Ecto neural progenitor cell (in vitro differentiated cells): ENCODE results near the gene FRY.
A peak's percentile ranks its signal among the peaks of the same experiment; 100 is the strongest.
"Not testable (repeated sequence)": the region's sequence is repeated elsewhere in the genome, so short reads cannot be mapped to it uniquely, and the experiment has no call there.

Experiments used
- DNase-seq: peaks from one replicate; pipeline ENCODE4 v3.0.0-alpha.2; 2018; ENCODE audit warnings: low spot score

The FRY gene

DNA sequence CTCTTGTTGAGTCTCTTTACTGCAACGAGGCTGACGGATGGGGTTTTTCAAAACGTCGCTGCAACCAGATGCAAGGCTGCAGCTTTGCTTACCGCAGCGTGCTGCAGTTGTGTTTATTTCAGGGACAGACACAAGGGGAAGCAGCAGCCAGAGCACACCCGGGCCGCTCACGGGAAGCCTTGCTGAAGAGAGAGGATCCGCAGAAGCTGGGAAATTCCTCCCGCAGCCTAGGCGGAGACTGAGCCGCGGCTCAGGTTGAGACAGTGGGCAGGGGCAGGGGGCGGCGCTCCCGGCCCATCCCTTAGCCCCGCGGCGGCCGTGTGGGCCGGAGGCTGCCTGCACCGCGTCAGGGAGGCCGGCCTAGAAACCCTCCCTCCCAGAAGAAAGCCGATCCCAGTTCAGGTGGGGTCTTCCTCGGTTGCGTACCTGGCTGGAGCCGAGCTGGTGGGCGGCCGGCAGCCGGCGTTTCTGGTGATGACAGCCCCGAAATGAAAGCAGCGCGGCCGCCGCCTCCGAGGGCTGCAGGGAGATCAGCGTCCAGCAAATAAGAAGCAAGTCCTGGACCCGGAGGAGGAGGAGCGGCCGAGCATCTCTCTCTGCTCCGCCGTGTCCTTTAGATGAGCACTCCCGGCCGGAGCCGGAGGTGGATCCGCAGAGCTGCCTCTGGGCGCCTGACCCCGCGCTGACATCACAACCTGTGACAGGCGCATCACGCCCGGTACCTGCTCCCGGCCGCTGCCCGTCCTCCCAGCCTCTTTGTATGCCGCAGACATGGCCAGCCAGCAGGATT, at the start of gene FRY:
FRY (plus strand) TSS at position 750 of the 790 bp plus-strand sequence; CDS start at position 772, 22 bp downstream.
- DNase-seq = peak; percentile 87

DNA sequence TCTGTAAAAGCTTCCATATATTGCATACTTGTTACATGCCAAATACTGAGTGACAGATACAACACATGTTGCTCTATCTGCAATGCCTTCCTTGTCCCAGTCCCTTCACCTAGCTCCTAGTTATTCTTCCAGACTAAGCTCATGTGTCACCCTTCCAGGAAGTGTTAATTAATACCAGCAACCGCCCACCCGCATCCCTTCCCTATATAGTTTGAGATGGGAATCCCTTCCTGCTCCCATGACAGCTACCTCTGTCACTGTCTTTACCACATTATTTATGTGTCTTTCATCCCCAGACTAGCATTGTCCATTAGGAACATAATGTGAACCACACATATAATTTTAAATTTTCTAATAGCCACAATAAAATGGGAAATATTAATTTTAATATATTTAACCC, 49.5 kb upstream of the FRY start:
- no peak for DNase-seq

DNA sequence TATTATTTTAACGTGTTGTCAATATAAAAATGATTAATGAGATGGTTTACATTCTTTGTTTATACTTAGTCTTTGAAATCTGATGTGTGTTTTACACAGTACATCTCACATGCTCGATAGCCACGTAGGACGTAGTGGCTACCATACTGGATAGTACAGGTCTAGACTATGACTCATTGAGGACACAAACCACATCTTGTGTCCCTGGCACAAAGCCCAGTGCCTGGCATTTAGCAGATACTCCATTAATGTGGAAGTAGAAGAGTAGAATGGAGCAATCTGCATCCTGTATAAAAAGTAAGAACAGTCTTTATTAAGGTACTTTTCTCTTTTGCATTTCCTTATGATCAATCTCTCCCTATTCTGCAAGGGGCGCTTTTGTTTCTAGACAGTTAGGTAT, 49.0 kb upstream of the FRY start:
- DNase-seq = no peak

DNA sequence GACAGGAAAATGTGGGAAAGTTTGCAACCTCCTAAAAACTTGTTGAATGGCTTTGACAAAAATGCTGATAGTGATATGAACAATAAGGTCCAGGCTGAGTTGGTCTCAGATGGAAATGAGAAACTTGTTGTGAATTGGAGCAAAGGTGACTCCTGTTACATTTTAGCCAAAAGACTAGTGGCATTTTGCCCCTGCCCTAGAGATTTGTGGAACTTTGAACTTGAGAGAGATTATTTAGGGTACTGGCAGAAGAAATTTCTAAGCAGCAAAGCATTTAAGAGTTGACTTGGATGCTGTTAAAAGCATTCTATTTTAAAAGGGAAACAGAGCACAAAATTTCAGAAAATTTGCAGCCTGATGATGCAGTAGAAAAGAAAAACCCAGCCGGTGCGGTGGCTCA, 47.9 kb upstream of the FRY start:
- not testable (repeated sequence) for DNase-seq

DNA sequence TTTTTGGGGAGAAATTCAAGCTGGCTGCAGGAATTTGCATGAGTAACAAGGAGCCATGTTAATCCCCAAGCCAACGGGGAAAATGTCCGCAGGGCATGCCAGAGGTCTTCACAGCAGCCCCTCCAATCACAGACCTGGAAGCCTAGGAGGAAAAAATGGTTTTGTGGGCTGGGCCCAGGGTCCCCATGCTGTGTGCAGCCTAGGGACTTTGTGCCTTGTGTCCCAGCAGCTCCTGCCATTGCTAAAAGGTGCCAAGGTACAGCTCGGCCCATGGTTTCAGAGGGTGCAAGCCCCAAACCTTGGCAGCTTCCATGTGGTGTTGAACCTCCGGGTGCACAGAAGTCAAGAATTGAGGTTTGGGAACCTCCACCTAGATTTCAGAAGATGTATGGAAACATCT, 47.2 kb upstream of the FRY start:
- DNase-seq = not testable (repeated sequence)

DNA sequence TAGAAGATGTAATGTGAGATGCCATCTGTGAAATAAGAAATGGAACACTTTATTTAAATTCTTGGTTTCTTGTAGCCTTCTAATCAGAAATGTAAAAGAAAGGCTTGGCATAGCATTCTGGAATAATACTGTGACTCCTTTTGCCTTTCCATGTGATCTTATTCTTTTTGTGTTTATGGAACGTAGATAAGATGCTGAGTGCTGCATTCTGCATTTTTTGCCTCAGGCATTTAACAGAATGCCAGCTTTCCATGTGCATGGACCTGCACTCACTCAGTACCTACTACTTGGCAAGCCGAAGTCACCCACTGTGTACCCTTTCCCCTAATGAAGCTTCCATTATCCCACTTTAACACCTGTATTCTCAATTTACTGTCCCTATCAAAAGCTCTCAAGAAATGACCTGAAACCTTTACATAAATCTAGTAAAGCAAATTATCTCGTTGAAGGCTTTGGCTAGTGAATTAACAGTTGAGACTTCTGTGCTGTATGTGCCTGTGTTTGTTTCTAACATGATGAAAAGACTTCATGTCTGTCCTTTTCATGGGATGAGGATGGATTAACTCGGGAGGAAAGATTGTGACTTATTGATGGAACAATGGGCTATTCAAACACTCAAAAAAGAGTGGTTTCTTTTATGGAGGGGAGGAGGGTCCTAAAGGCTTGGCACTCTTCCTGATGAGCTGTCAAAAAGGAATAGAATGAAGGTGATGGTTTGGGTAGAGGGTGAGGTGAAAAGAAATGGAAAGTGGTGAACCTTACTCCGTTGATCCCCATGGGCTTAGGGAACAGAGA, 44.7 kb upstream of the FRY start:
- DNase-seq = no peak

DNA sequence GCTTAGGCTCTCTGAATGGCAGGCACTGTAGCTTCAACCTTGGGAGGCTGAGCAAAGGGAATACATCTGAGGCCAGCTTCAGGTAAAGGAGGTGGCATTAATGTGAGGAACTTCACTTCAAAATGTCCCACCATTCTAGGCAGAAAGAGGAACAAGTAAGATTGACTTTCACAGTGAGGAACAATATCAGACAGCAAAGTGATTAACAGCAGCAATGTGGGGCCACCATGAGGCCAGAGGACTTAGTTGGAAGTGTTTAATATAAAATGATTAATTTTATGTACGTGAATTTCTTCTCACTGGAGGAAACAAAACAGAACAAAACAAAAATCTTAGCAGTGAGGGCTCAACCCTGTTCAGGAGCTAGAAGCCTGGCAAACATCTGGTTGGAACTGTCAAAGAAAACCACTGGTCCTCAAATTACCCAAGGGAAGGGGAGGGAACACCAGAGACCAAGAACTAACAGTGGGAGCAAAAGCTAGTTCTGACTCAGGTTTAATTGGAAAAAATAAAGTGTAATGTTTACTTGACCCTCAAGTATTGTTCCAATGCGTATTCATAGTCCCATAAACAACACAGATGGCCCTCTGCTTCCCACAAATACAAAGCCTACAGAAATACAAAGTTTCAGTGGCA, 43.9 kb upstream of the FRY start:
- DNase-seq = no peak

DNA sequence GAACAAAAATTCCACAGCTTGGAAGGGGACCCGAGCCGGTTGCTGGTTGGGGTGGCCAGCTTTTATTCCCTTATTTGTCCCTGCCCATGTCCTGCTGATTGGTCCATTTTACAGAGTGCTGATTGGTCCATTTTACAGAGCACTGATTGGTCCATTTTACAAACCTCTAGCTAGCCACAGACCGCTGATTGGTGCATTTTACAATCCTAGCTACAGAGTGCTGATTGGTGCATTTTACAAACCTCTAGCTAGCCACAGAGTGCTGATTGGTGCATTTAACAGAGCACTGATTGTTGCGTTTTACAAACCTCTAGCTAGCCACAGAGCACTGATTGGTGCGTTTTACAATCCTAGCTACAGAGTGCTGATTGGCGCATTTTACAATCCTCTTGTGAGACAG, 37.2 kb upstream of the FRY start:
- not testable (repeated sequence) for DNase-seq

DNA sequence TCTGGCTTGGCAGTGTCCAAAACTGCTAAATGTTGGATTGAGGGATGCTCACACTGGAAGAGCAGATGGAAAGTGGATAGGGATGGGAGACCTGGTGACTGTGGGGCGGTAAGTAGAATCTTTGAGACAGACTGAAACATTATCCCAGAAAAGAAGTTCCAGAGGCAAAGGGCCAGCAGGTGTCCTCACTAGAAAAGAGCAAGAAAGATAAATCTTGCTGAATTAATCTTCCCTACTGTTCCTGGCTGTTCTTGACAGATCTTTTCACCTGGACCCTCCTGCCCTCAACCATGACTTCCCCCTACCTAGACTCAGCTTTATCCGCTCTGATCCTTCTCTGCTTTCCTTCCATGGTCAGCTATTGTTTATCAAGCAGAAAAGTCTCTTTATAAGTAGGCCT, 35.0 kb upstream of the FRY start:
- no peak for DNase-seq

DNA sequence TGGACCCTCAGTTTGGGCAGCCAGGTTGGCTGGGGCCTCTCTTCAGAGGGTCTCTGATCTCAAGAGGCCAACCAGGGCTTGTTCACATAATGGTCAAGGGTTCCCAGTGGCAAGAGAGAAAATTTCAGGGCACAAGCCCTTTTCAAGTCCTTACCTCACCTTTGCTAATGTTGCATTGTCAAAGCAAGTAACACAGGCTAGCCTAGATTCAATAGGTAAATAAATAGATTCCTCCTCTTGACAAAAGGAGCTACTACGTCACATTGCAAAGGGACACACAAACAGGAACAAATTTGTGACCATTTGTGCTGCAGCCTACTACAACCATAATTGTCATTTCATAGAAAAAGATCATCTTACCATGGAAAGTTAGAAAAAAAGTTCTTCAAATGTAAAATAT, 33.9 kb upstream of the FRY start:
- DNase-seq = no peak

DNA sequence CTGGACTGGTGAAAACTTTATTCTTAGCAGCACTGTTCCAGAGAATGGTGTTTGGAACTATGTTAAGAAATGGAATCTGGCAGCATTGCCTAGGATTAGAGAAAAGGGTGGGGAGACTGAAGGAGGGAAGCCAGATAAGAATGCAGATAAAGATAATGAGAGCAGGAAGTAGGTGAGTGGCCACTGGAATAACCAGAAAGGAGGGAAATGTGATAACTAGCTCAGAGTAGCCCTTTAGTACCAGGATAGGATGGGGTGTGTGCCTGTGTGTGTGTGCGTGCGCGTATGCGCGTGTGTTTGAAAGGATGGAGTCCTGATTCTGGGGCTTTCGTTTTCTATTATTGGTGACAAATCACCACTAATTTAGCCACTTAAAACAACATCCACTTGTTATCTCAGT, 33.4 kb upstream of the FRY start:
- DNase-seq = no peak

DNA sequence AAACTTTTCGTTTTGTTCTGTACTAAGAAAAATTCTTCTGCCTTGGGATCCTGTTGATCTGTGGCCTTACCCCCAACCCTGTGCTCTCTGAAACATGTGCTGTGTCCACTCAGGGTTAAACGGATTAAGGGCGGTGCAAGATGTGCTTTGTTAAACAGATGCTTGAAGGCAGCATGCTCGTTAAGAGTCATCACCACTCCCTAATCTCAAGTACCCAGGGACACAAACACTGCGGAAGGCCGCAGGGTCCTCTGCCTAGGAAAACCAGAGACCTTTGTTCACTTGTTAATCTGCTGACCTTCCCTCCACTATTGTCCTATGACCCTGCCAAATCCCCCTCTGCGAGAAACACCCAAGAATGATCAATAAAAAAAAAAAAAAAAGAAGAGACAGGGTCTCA, 30.8 kb upstream of the FRY start:
- DNase-seq = not testable (repeated sequence)

DNA sequence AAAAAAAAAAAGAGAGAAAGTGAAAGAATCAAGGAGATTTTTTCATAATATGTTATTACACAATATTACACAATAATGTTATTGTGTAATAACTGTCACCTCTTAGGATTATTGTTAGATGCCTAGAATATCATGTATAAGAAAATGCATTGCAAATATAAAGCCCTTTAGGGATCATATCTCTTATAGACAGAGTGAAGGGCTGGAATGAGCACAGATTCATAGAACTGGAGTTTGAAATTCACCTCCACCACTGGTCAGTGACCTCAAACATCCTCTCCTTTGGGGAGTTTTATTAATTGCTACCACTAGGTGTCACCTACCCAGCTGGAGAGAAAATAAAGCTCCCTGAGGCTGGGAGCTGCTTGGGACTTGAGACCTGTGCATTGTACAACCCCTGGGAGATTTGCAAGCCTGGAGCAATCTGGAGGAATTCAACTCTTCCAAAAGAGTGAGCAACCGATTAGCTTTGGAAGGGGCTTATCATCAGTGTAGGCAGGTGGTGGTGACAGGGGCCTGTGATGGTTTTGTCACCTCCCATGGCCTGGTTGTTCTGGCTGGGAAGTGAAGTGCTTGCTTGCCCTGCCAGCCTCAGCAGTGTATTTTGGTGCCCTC, 30.3 kb upstream of the FRY start:
- no peak for DNase-seq

DNA sequence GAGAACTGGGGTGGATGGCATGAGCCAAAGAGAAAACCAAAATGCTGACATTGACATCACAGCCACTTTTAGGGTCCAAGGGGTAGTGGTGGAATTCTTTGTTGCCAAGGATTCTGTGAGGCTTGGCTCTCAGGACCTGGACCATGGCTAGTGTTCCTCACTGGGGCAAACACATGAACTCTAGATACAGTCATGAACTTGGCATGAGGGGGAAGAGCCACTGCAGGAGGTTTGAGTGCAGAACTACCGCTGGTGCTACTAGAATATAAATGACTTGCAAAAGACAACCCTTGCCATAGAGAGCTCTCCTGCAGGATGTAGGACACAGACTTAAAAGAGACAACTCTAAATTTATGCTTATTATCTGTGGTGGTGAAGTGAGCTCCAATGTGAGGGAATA, 29.8 kb upstream of the FRY start:
- DNase-seq = no peak

DNA sequence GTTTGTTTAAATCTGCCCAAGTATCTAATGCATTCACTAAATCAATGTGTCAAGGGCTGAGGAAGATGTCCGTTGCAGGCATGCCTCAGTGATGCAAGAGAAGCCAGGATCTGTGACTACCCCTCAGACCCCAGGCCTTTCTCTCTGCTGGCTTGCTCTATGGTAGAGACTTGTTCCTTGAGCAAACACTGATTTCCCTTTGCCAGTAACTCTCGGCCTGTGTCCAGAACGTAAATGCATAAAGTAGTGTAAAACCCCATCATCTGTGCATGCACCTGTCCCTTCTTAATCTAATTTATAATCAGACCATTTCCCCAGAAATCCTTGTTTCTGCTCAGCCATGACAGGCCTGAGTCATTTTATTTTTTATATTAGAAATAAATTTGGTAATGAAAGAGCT, 28.7 kb upstream of the FRY start:
- no peak for DNase-seq

DNA sequence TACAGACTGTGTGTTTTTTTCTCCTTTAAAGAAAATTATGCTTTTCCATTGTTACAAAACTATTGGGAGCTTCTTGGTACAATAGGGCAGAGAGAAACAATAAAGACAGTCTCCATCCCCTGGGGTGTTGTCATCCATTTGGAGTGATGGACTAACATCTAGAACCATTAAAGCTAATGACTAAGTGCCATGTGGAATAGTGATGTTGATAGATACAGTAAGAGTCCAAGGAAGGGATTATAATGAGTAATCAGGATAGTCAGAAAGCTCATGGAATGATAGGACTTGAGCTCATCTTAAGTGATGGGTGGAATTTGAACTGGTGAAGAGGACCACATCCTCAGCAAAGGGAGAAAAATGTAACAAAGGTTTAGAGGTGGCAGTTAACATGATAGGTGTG, 24.1 kb upstream of the FRY start:
- DNase-seq = no peak

DNA sequence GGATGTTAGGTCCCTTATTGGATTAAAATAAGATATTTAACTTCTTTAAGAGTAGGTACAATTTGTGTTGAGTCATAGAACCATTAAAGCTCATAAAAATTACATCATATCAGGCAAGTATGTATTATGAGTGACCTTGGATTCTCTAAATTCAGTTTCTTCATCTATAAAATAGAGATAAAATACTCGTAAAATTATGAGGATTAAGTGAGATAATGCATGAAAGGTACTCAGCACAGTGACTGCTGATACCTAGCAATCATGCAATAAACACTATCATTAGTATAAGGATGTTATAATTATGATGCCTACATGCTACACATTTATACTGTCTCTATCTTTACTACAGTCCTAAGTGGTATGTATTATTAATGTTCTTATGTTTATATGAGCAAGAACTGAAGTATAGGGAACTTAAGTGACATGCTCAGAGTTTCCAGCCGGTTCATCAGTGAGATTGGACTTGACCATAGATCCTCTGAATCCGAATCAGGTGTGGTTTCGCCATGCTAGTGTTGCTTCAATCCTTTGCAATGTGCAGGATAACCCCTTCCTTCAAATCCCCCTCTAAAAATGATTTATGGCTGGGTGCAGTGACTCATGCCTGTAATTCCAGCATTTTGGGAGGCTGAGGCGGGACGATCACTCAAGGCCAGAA, 22.9 kb upstream of the FRY start:
- no peak for DNase-seq

DNA sequence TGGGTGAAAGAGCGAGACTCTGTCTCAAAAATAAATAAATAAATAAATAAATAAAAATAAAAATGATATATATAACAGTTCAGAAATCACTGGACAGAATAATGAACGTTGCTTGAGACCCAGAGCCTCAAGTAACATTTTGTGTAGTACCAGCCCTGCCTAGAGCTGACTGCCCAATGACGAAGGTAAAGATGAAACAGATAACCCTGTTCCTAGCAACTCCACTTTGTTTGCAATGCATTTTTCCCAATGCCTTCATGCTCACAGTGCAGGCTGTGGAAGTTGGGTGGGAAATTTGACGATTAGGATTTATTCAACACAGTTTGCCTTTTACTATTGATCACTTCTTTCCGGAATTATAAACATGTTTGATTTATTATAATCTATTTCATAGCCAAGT, 22.2 kb upstream of the FRY start:
- DNase-seq = no peak

DNA sequence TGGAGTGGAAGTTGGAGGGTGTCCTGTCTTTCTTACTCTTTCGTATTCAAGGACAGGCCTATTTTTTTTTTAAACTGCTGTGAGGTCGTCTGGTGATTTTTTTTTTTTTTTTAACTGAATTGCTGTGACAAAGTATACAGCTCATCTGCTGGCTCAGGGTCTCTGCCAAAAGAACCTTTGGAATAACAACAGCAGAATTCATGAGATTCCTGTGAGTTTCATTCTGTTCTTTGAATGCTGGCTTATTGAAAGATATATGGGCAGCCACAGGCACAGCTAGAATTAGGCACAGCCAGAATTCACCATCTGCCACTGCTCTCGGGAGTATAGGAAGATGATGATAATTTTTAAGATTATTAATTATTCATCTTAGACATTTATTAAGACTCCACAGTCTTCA, 21.4 kb upstream of the FRY start:
- no peak for DNase-seq

DNA sequence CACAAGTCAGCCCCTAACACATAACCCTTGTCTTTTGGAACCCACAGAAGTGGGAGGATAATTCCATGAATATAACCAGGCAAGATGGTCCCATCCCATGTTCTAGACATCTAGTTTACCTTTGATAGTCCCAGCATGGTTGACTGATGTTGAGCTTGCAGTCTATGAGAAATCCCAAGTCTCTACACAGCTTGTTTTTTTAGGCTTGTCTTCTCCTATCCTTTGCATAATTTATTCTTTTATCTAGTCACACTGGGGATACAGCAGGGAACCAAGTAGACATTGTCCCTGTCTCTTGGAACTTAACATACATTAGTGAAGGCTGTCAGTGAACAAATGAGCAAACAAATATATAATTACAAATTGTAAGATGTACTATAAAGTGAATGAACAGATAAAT, 19.6 kb upstream of the FRY start:
- DNase-seq = no peak

DNA sequence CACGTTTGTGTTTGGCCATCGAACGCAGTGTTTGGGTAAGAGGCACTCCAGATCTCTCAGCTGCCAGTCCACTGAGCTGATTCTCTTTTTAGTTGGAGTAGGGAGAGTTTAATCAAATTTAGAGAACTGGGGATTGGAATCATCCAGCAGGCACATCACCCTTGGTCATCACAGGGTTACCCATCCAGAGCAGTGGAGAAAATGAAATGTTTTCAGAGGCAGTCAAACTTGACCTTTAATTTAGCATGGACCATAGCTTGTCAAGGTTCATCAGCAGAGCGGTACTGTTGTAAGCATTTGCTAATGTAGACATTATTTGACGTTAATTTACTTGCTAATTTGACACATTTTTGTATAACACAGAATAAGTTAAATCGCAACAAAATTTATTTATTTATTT, 18.4 kb upstream of the FRY start:
- no peak for DNase-seq

DNA sequence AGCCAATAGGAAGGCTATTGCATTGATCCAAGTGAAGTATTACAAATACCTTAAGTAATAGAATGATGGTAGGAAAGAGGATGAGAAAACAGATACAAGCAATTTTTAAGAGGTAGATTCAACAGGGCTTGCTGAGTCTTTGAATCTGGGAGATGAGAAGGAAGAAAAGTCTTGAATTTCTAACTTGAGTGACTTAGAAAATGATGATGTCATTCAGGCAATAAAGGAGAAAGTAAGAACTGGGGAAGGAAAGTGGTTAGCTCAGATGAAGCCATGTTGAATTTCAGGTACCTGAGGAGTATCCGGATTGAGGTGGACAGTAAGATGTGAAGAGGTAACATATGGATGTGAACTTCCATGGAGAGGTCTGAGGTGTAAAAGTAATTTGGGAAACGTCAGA, 15.5 kb upstream of the FRY start:
- no peak for DNase-seq
